ENCODE data around the gene SMARCC2. TPM values are rescaled to one million over a fixed set of nuclear protein-coding genes. Genes with fewer than 3 reads are reported as not detected.

Gene SMARCC2
- total and polyA plus RNA-seq, 2 of the 13 experiments (the other 11 are each of a cell fraction or from before 2014, with no cell fraction given), result 21.3 to 24.1 TPM

- peak; percentile 95 for TF ChIP-seq ZSCAN31 (CRISPR knock-in tag; IDR thresholded peaks at IDR 0.05; ENCODE audit: low read depth)
- TF ChIP-seq TARDBP (CRISPR knock-in tag; IDR thresholded peaks at IDR 0.05), result peak; percentile 95
- no peak for TF ChIP-seq REL (CRISPR knock-in tag; conservative IDR thresholded peaks at IDR 0.05)
- TF ChIP-seq ZNF83 (CRISPR knock-in tag; IDR thresholded peaks at IDR 0.05; ENCODE audit: borderline replicate concordance), result no peak
- TF ChIP-seq HDAC2 (CRISPR knock-in tag; IDR thresholded peaks at IDR 0.05), result peak; percentile 90; the same call in 1 of the 2 replicates
- peak; percentile 32; the same call in 1 of the 2 replicates for TF ChIP-seq TBX3 (IDR thresholded peaks at IDR 0.05; ENCODE audit: borderline replicate concordance)
- TF ChIP-seq IRF9 (CRISPR knock-in tag; IDR thresholded peaks at IDR 0.05; ENCODE audit: borderline replicate concordance), result peak; percentile 97; the same call in 1 of the 2 replicates
- TF ChIP-seq MXI1 (IDR thresholded peaks at IDR 0.05; ENCODE audit: borderline replicate concordance, low read depth, low read length), result peak; percentile 100
- TF ChIP-seq ZNF800 (CRISPR knock-in tag; IDR thresholded peaks at IDR 0.05), result no peak
- peak; percentile 57; the same call in 1 of the 2 replicates for TF ChIP-seq HES4 (CRISPR knock-in tag; IDR thresholded peaks at IDR 0.05; ENCODE audit: borderline replicate concordance)
- TF ChIP-seq CREM (IDR thresholded peaks at IDR 0.05), result peak; percentile 93
- TF ChIP-seq CREM (CRISPR knock-in tag; IDR thresholded peaks at IDR 0.05), result no peak
- TF ChIP-seq ZNF639 (CRISPR knock-in tag; conservative IDR thresholded peaks at IDR 0.05), result peak; percentile 98
- peak; percentile 78; the same call in 1 of the 2 replicates for TF ChIP-seq TOPORS (CRISPR knock-in tag; IDR thresholded peaks at IDR 0.05)
- peak; percentile 56 for TF ChIP-seq NFYC (CRISPR knock-in tag; IDR thresholded peaks at IDR 0.05)
- TF ChIP-seq ZNF556 (CRISPR knock-in tag; IDR thresholded peaks at IDR 0.05; ENCODE audit: borderline replicate concordance), result peak; percentile 82
- no peak for TF ChIP-seq FOXO4 (CRISPR knock-in tag; conservative IDR thresholded peaks at IDR 0.05)
- 0 out of 2 replicates have a peak, but pooled peaks have one; percentile 67 for TF ChIP-seq ZBTB26 (CRISPR knock-in tag; IDR thresholded peaks at IDR 0.05; ENCODE audit: borderline replicate concordance)
- TF ChIP-seq MIER3 (CRISPR knock-in tag; IDR thresholded peaks at IDR 0.05; ENCODE audit: borderline replicate concordance), result peak; percentile 90; the same call in 1 of the 2 replicates
- TF ChIP-seq ZNF160 (CRISPR knock-in tag; IDR thresholded peaks at IDR 0.05), result peak; percentile 36; the same call in 1 of the 2 replicates
These were observed 71.2 kb downstream of the SMARCC2 start, which contains the start of gene ZC3H10 (continued) for GRCh38 chr12:56117778-56118687.
